Measurements from ENCODE around the gene STK32C. TPM values are rescaled to one million over a fixed set of nuclear protein-coding genes. Genes with fewer than 3 reads are reported as not detected.
"Not testable (repeated sequence)": the region's sequence is repeated elsewhere in the genome, so short reads cannot be mapped to it uniquely, and the experiment has no call there.

STK32C gene
- total and polyA plus RNA-seq, 2 donors = 4.8 to 13.6 TPM

- DNase-seq (ENCODE audit: extremely low spot score) = no peak
- Histone ChIP-seq H3K27ac (ENCODE audit: low read depth) (no peak overlapping the region), H3K4me3 (ENCODE audit: low read depth, low read length) (no peak overlapping the region), H3K4me1 (ENCODE audit: insufficient read depth) (no peaks in the 10 kb centered on the region), H3K36me3 (ENCODE audit: insufficient read depth) (no peaks in the 10 kb centered on the region)
- 90% methylated on average over 13 of the region's 13 CpGs for WGBS
These were observed 13.1 kb upstream of the STK32C start for GRCh38 chr10:132320654-132321469.

- no peak overlapping the region for H3K27ac ChIP-seq (ENCODE audit: low read depth)
- H3K36me3 ChIP-seq (ENCODE audit: insufficient read depth) = no peaks in the 10 kb centered on the region
- no peak for DNase-seq (ENCODE audit: extremely low spot score)
- H3K4me1 ChIP-seq (ENCODE audit: insufficient read depth) = no peaks in the 10 kb centered on the region
- 63% methylated on average over 15 of the region's 15 CpGs for WGBS
- H3K4me3 ChIP-seq (ENCODE audit: low read depth, low read length) = no peak overlapping the region
These were observed 12.3 kb upstream of the STK32C start for GRCh38 chr10:132319853-132320653.

- DNase-seq (ENCODE audit: extremely low spot score); H3K36me3 ChIP-seq (ENCODE audit: insufficient read depth); H3K27ac ChIP-seq (ENCODE audit: low read depth); H3K4me1 ChIP-seq (ENCODE audit: insufficient read depth); H3K4me3 ChIP-seq (ENCODE audit: low read depth, low read length): not testable (repeated sequence)
- WGBS = 94% methylated on average over 6 of the region's 6 CpGs
These were observed 9.7 kb upstream of the STK32C start for GRCh38 chr10:132317477-132317876.

- 84% methylated on average over 5 of the region's 5 CpGs for WGBS
- H3K27ac ChIP-seq (ENCODE audit: low read depth) = no peak overlapping the region
- DNase-seq (ENCODE audit: extremely low spot score) = no peak
- H3K4me1 ChIP-seq (ENCODE audit: insufficient read depth) = no peaks in the 10 kb centered on the region
- no peaks in the 10 kb centered on the region for H3K36me3 ChIP-seq (ENCODE audit: insufficient read depth)
- no peak overlapping the region for H3K4me3 ChIP-seq (ENCODE audit: low read depth, low read length)
These were observed 8.4 kb upstream of the STK32C start for GRCh38 chr10:132316133-132316532.

- not testable (repeated sequence) for H3K36me3 ChIP-seq (ENCODE audit: insufficient read depth); DNase-seq (ENCODE audit: extremely low spot score); H3K4me3 ChIP-seq (ENCODE audit: low read depth, low read length); H3K4me1 ChIP-seq (ENCODE audit: insufficient read depth); H3K27ac ChIP-seq (ENCODE audit: low read depth)
- WGBS = 93% methylated on average over 8 of the region's 8 CpGs
These were observed 7.1 kb upstream of the STK32C start for GRCh38 chr10:132314881-132315280.

- Histone ChIP-seq H3K4me1 (ENCODE audit: insufficient read depth) (no peaks in the 10 kb centered on the region), H3K4me3 (ENCODE audit: low read depth, low read length) (no peak overlapping the region), H3K27ac (ENCODE audit: low read depth) (no peak overlapping the region), H3K36me3 (ENCODE audit: insufficient read depth) (no peaks in the 10 kb centered on the region)
- no peak for DNase-seq (ENCODE audit: extremely low spot score)
- WGBS = 96% methylated on average over 4 of the region's 4 CpGs
These were observed 6.6 kb upstream of the STK32C start for GRCh38 chr10:132314336-132314735.

GRCh38 chr10:132313865-132314264 lies 6.1 kb upstream of the STK32C start:
- no peak for DNase-seq (ENCODE audit: extremely low spot score)

GRCh38 chr10:132313305-132313704 lies 5.6 kb upstream of the STK32C start:
- Histone ChIP-seq H3K4me1 (ENCODE audit: insufficient read depth) (no peaks in the 10 kb centered on the region), H3K27ac (ENCODE audit: low read depth) (no peak overlapping the region), H3K4me3 (ENCODE audit: low read depth, low read length) (no peak overlapping the region), H3K36me3 (ENCODE audit: insufficient read depth) (no peaks in the 10 kb centered on the region)
- no peak for DNase-seq (ENCODE audit: extremely low spot score)
- 91% methylated on average over 12 of the region's 12 CpGs for WGBS

More at GRCh38 chr10:132313865-132314264, 6.1 kb upstream of the STK32C start:
- H3K27ac ChIP-seq (ENCODE audit: low read depth) = no peak overlapping the region
- H3K36me3 ChIP-seq (ENCODE audit: insufficient read depth) = no peaks in the 10 kb centered on the region
- 99% methylated on average over 6 of the region's 6 CpGs for WGBS
- no peak overlapping the region for H3K4me3 ChIP-seq (ENCODE audit: low read depth, low read length)
- no peaks in the 10 kb centered on the region for H3K4me1 ChIP-seq (ENCODE audit: insufficient read depth)

- WGBS = 77% methylated on average over 18 of the region's 18 CpGs
These were observed 3.7 kb upstream of the STK32C start for GRCh38 chr10:132311338-132311939.

GRCh38 chr10:132310701-132311337 lies 3.1 kb upstream of the STK32C start:
- no peak for DNase-seq (ENCODE audit: extremely low spot score)
- Histone ChIP-seq H3K4me1 (ENCODE audit: insufficient read depth) (no peaks in the 10 kb centered on the region), H3K4me3 (ENCODE audit: low read depth, low read length) (no peak overlapping the region), H3K27ac (ENCODE audit: low read depth) (no peak overlapping the region), H3K36me3 (ENCODE audit: insufficient read depth) (no peaks in the 10 kb centered on the region)
- 86% methylated on average over 17 of the region's 17 CpGs for WGBS

More at GRCh38 chr10:132311338-132311939, 3.7 kb upstream of the STK32C start:
- Histone ChIP-seq H3K4me3 (ENCODE audit: low read depth, low read length) (no peak overlapping the region), H3K36me3 (ENCODE audit: insufficient read depth) (no peaks in the 10 kb centered on the region), H3K27ac (ENCODE audit: low read depth) (no peak overlapping the region), H3K4me1 (ENCODE audit: insufficient read depth) (no peaks in the 10 kb centered on the region)
- DNase-seq (ENCODE audit: extremely low spot score) = no peak

- 87% methylated on average over 7 of the region's 7 CpGs for WGBS
- Histone ChIP-seq H3K4me1 (ENCODE audit: insufficient read depth) (no peaks in the 10 kb centered on the region), H3K4me3 (ENCODE audit: low read depth, low read length) (no peak overlapping the region), H3K27ac (ENCODE audit: low read depth) (no peak overlapping the region), H3K36me3 (ENCODE audit: insufficient read depth) (no peaks in the 10 kb centered on the region)
- DNase-seq (ENCODE audit: extremely low spot score) = no peak
These were observed 2.3 kb upstream of the STK32C start for GRCh38 chr10:132309879-132310591.

- Histone ChIP-seq H3K27ac (ENCODE audit: low read depth) (no peak overlapping the region), H3K4me1 (ENCODE audit: insufficient read depth) (no peaks in the 10 kb centered on the region), H3K4me3 (ENCODE audit: low read depth, low read length) (no peak overlapping the region), H3K36me3 (ENCODE audit: insufficient read depth) (no peaks in the 10 kb centered on the region)
- DNase-seq (ENCODE audit: extremely low spot score) = no peak
- 71% methylated on average over 12 of the region's 12 CpGs for WGBS
These were observed 1.7 kb upstream of the STK32C start for GRCh38 chr10:132309471-132309865.

Measured in urinary bladder (tissue), 4 donors.